Measurements from ENCODE around the gene C20orf202.

DNA sequence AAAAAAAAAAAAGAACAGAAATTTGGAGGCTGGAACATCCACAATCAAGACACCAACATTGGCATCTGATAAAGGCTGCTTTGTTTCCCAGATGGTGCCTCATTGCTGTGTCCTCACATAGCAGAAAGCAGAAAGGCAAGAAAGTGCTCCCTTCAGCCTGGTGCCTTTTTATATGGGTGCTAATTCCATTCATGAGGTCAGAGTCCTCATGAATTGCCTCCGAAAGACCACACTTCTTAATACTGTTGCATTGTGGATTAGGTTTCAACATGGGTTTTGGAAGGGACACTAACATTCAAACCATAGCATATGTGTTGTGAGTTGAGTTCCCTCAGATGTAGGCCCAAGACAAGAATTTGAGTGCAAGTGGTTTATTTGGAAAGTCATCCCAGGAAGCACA is 8.0 kb upstream of the C20orf202 start:
- TF ChIP-seq POLR2AphosphoS5 (IDR thresholded peaks at IDR 0.05) (no peak), POLR2A (IDR thresholded peaks at IDR 0.05) (no peak)
- TF ChIP-seq, protein P1, sequence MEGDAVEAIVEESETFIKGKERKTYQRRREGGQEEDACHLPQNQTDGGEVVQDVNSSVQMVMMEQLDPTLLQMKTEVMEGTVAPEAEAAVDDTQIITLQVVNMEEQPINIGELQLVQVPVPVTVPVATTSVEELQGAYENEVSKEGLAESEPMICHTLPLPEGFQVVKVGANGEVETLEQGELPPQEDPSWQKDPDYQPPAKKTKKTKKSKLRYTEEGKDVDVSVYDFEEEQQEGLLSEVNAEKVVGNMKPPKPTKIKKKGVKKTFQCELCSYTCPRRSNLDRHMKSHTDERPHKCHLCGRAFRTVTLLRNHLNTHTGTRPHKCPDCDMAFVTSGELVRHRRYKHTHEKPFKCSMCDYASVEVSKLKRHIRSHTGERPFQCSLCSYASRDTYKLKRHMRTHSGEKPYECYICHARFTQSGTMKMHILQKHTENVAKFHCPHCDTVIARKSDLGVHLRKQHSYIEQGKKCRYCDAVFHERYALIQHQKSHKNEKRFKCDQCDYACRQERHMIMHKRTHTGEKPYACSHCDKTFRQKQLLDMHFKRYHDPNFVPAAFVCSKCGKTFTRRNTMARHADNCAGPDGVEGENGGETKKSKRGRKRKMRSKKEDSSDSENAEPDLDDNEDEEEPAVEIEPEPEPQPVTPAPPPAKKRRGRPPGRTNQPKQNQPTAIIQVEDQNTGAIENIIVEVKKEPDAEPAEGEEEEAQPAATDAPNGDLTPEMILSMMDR (IDR thresholded peaks at IDR 0.05 in 8 of 11, conservative IDR thresholded peaks at IDR 0.05 in 3 of 11): no peak
